Activated CD8-positive, alpha-beta memory T cell treated with anti-CD3 and anti-CD28 coated beads for 36 hours (primary cell): ENCODE measurements around the gene NCAPG. TPM values are rescaled to one million over a fixed set of nuclear protein-coding genes. Genes with fewer than 3 reads are reported as not detected.
"Not testable (repeated sequence)": the region's sequence is repeated elsewhere in the genome, so short reads cannot be mapped to it uniquely, and the experiment has no call there.

Experiments
- CTCF ChIA-PET: fragments of 350-600 bp; sonication (Branson Sonifier 250); formaldehyde crosslinking; loops from one replicate; lab custom pipeline; 2021; ENCODE audit warnings: antibody characterized with exemption; lab: Charles Lee
- POLR2A ChIA-PET: fragments of 350-600 bp; sonication (Branson Sonifier 250); formaldehyde crosslinking; loops from one replicate; lab custom pipeline; 2021; ENCODE audit warnings: antibody characterized with exemption; lab: Charles Lee
- total RNA-seq, 2 experiments: library from RNA; stranded (reverse); gene quantifications; one replicate each; pipeline ENCODE4 v1.2.3, GENCODE V29; 2021

The NCAPG gene
- total RNA-seq, 2 experiments from 2014 or later = 51.0 to 55.6 TPM

DNA sequence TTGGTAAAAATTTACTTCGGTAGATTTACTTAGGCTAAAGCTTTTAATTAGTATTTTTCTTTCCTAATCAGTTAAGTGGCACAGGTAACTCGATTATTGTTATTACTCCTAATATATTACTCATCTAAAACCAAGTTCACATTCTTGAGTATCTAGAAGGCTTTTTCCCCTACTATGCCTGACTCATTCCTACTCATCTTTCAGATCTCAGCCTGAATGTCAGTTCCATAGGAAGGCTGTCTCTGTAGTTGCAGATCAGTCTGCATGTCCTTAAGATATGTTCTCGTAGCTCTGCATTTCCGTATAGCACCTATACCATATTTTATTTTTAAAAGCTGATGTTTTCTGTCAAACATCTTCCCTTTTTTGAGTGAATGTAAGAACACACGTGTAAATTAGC, 23.5 kb upstream of the NCAPG start:
- POLR2A ChIA-PET = no interaction called here

GRCh38 chr4:17788956-17789355, 21.8 kb upstream of the NCAPG start:
- ChIA-PET CTCF (no interaction called here), POLR2A (interaction anchor here (0.5 to 0.7 kb wide), 2 partner anchors 20 to 231 kb away, joined by 3 to 5 read pairs; no protein-coding TSS in a partner anchor)

More for the DNA sequence above, 23.5 kb upstream of the NCAPG start:
- CTCF ChIA-PET = no interaction called here

- ChIA-PET CTCF (interaction anchor here (1.2 kb wide), 1 partner anchor 13 kb away, joined by 3 read pairs; no protein-coding TSS in a partner anchor), POLR2A (no interaction called here)
These were observed 16.0 kb upstream of the NCAPG start for GRCh38 chr4:17794730-17795129.

GRCh38 chr4:17797808-17798207, 13.0 kb upstream of the NCAPG start:
- ChIA-PET CTCF (interaction anchor here (3.0 kb wide), 1 partner anchor 11 kb away, joined by 9 read pairs; no protein-coding TSS in a partner anchor), POLR2A (interaction anchor here (0.6 kb wide), 1 partner anchor 220 kb away, joined by 4 read pairs; no protein-coding TSS in a partner anchor)

GRCh38 chr4:17805580-17806155, 5.1 kb upstream of the NCAPG start:
- ChIA-PET POLR2A (interaction anchor here (0.6 kb wide), 1 partner anchor 206 kb away, joined by 5 read pairs; no protein-coding TSS in a partner anchor), CTCF (no interaction called here)

- POLR2A ChIA-PET = no interaction called here
- CTCF ChIA-PET = interaction anchor here (0.6 to 1.8 kb wide), 3 partner anchors 13 to 258 kb away, joined by 3 to 6 read pairs (median 3); no protein-coding TSS in a partner anchor
These were observed 3.3 kb upstream of the NCAPG start for GRCh38 chr4:17807446-17807845.

DNA sequence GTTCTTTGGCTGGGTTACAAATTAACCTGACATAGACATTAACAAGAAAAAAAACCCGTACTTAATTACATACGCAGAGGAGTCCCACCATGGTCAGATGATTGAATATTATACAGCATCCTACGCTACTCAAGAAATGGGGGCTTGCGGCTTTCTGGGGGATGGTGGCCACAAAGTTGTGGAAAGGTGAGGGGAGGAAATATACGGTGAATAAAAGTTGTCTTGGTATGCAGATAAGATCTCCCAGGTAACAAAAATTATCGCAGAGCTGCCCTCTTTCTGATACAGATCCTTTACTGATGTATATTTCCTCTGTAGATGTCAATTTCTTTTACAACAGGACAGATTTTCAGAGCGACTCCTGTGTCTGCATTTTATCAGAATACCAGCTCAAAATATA, 1.1 kb upstream of the NCAPG start:
- CTCF ChIA-PET = interaction anchor here (0.6 to 1.7 kb wide), 3 partner anchors 10 to 261 kb away, joined by 3 to 9 read pairs (median 4); no protein-coding TSS in a partner anchor
- POLR2A ChIA-PET = interaction anchor here (1.3 kb wide), 1 partner anchor 233 kb away, joined by 4 read pairs; the partner anchor contains the start of gene LAP3

DNA sequence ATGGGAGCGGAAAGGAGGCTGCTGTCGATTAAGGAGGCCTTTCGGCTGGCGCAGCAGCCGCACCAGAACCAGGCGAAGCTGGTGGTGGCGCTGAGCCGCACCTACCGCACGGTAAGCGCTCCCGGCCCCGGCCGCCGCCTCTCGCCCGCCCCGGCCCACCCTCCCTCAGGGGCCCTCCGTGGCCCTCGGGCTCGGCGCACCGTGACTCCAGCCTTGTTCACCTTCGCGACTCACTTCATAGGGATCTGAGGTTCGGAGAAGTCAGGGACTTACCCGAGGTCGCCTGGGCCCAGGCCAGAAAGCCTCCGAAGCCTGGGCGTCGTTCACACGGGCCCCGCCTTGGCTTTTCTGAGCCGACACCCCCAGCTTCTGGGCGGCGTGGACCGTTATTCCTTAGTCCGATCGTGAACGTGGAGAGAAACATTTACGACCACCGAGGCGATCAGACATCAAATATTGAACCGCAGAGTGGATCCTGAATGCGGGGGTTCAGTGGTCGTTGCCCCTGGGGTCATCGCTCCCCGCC, 362 bp downstream of the NCAPG start:
- POLR2A ChIA-PET = interaction anchor here (0.6 to 1.3 kb wide), 5 partner anchors 16 to 1882 kb away, joined by 3 to 4 read pairs (median 3); partner anchors contain the start of genes LAP3 and MED28

GRCh38 chr4:17812125-17812524, 1.3 kb downstream of the NCAPG start:
- POLR2A ChIA-PET = no interaction called here
- CTCF ChIA-PET = no interaction called here

More for the DNA sequence above, 362 bp downstream of the NCAPG start:
- CTCF ChIA-PET = interaction anchor here (0.8 to 1.0 kb wide), 3 partner anchors 10 to 196 kb away, joined by 3 to 4 read pairs (median 3); partner anchors contain the start of gene MED28

DNA sequence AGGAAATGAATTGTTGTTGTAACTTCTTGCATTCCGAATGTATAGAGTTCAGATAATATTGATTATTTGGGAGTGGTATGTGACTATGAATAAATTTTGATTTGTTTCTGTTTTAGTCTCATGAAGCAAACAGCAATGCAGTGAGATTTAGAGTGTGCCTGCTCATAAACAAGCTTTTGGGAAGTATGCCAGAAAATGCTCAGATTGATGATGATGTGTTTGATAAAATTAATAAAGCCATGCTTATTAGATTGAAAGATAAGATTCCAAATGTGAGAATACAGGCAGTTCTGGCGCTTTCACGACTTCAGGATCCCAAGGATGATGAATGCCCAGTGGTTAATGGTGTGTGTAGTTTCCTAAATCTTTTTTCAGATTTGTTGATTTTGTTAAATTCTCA, 2.0 kb downstream of the NCAPG start:
- CTCF ChIA-PET = no interaction called here
- POLR2A ChIA-PET = no interaction called here

DNA sequence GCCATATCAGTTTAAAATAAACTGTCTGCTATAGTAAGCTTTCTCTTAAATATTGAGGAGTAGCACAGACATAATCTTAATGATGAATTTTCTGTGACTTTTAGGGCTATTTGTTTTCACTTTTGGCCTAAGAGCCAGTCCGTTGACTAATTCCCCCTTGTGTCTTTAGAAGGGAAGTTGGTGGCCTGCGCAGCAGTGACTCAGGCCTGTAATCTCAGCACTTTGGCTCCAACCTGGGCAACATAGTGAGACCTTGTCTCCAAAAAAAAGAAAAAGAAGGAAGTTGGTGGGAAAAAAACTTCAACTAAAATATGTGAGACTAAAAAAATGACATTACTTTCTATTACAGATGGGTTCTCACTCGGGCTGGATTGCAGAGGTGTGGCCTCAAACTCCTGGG, 3.4 kb downstream of the NCAPG start:
- CTCF ChIA-PET = no interaction called here
- POLR2A ChIA-PET = no interaction called here

GRCh38 chr4:17816142-17816541, 5.4 kb downstream of the NCAPG start:
- POLR2A ChIA-PET = no interaction called here

DNA sequence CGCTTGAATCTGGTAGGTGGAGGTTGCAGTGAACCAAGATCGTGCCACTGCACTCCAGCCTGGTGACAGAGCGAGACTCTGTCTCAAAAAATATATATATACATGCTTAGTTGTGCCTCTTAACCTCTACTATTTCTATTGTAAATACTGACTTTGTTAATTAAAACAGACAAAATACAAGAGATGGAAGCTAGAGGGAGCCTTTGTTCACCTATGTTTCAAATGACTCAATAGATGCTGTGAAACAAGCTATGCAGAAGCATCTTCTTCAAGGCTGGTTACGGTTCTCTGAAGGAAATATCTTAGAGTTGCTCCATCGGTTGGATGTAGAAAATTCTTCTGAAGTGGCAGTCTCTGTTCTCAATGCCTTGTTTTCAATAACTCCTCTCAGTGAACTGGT, 6.2 kb downstream of the NCAPG start:
- ChIA-PET CTCF (interaction anchor here (0.6 to 1.3 kb wide), 4 partner anchors 13 to 776 kb away, joined by 3 read pairs; no protein-coding TSS in a partner anchor), POLR2A (no interaction called here)

More at GRCh38 chr4:17816142-17816541, 5.4 kb downstream of the NCAPG start:
- CTCF ChIA-PET = interaction anchor here (0.5 to 1.3 kb wide), 2 partner anchors 554 to 777 kb away, joined by 3 read pairs; no protein-coding TSS in a partner anchor

DNA sequence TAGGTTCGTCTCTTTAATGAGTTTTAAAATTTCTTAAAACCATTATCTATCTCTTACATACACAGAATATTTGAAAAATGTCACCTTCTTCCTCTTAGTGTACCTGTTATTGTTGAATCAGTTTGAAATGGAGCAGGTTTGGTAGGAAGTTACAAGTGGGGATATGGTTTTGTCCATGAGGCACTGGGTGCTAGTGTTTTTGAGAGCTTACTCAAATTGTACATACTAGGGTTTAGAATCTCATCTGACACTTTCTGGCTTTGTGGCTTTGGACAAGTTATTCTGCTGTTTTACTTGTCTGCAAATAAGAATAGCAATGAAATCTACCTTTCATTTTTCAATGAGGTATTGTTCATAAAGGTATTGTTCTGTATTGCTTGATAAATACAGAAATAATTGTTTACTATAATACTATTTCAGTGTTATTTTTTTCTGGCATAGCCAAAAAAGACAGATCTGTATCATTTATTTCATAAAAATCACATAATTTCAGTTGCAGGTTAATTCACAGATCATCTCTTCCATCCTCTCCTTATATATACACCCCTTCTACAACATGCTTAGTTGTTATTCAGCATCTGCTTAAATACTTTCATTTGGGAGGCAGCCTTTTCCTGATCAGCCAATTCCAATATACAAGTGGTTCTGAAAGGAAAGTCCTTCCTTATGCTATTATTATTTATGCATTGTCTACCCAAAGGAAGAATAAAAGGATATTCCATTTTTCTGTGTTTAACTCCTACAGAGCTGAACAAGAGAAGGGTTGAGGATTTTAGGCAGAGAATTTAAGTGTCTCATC, 13.3 kb downstream of the NCAPG start:
- ChIA-PET CTCF (no interaction called here), POLR2A (no interaction called here)

- CTCF ChIA-PET = no interaction called here
- POLR2A ChIA-PET = no interaction called here
These were observed 35.5 kb downstream of the NCAPG start for GRCh38 chr4:17846266-17846665.

DNA sequence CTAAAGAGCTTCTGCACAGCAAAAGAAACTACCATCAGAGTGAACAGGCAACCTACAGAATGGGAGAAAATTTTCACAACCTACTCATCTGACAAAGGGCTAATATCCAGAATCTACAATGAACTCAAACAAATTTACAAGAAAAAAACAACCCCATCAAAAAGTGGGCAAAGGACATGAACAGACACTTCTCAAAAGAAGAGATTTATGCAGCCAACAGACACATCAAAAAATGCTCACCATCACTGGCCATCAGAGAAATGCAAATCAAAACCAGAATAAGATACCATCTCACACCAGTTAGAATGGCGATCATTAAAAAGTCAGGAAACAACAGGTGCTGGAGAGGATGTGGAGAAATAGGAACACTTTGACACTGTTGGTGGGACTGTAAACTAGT, 39.5 kb downstream of the NCAPG start:
- POLR2A ChIA-PET, CTCF ChIA-PET: not testable (repeated sequence)

DNA sequence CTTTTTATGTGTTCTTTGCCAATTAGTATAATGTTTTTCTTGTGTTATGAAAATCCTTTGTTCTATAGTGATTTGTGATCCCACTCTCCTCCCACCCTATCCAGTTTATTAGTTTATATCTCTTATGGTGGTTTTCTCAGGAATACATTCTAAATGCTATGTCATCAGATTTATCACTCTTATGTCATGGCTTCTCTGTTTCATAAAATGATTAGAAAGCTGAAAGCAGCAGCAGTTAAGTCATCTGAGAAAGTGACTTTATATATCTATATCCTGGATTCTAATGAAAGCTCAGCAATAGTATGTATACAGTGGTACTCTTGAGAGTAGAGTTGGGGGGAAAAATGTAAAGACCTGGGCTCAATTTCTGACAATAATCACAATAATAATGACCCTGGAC, 41.2 kb downstream of the NCAPG start:
- CTCF ChIA-PET = no interaction called here
- POLR2A ChIA-PET = no interaction called here

GRCh38 chr4:17854036-17854435, 43.3 kb downstream of the NCAPG start:
- CTCF ChIA-PET = no interaction called here
- POLR2A ChIA-PET = no interaction called here

GRCh38 chr4:17859793-17860406, 49.1 kb downstream of the NCAPG start:
- POLR2A ChIA-PET = no interaction called here
- CTCF ChIA-PET = no interaction called here
